Measurements from ENCODE around the gene SCARB2.

GRCh38 chr4:76120199-76120598, 93.4 kb downstream of the SCARB2 start:
- no peak for TF ChIP-seq CTCF (conservative IDR thresholded peaks at IDR 0.05; ENCODE audit: low read depth in 2 of 2)
- no peak for TF ChIP-seq POLR2AphosphoS5 (IDR thresholded peaks at IDR 0.05; ENCODE audit: low read depth)
- TF ChIP-seq EZH2phosphoT487 (IDR thresholded peaks at IDR 0.05; ENCODE audit: unreplicated experiment), result no peak
- no peak for TF ChIP-seq REST (IDR thresholded peaks at IDR 0.05; ENCODE audit: unreplicated experiment)
- TF ChIP-seq NANOG (IDR thresholded peaks at IDR 0.05; ENCODE audit: borderline replicate concordance), result no peak
- TF ChIP-seq JUNB (IDR thresholded peaks at IDR 0.05; ENCODE audit: unreplicated experiment), result no peak
- no peak for TF ChIP-seq ETS1 (IDR thresholded peaks at IDR 0.05)
- no peak for TF ChIP-seq EZH2 (IDR thresholded peaks at IDR 0.05; ENCODE audit: low read depth, unreplicated experiment)
- TF ChIP-seq CREB1 (CRISPR knock-in tag; IDR thresholded peaks at IDR 0.05; ENCODE audit: low read depth), result no peak
- TF ChIP-seq STAT1 (IDR thresholded peaks at IDR 0.05; ENCODE audit: unreplicated experiment), result no peak
- no peak for TF ChIP-seq ZNF114 (CRISPR knock-in tag; IDR thresholded peaks at IDR 0.05)
